ENCODE data around the gene TAF1C.
"Not testable (repeated sequence)": the region's sequence is repeated elsewhere in the genome, so short reads cannot be mapped to it uniquely, and the experiment has no call there.

TAF1C gene

DNA sequence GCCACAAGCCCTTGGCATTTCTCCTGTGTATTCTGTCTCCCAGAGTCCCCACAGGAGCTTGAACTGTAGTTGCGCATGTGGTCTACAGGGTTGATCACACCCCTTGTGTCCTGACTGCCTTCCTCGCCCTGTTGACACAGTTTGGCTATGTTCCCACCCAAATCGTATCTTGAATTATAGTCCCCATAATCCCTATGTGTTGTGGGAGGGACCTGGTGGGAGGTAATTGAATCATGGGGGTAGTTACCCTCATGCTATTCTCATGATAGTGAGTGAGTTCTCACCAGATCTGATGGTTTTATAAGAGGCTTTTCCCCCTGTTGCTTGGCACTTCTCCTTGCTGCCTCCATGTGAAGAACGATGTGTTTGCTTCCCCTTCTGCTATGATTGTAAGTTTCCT lies 25.3 kb upstream of the TAF1C start:
- DNase-seq (ENCODE audit: low spot score): no peak

DNA sequence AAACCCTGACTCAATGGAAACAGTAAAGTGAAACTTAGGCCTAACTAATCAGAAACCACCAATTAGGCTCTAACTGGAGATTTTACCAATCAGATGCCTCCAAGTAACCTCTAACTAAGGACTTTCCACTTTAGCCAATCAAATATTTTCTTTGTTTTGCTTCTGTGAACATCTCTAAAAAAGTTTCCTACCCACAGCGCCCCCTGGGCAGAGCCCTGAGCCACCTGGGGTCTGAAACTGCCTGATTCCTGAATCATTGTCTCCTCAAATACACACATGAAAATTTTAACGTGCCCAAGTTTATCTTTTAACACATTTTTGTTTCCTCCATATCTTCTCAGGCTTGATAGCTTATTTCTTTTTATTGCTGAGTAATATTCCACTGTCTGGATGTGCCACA lies 23.1 kb upstream of the TAF1C start:
- no peak for DNase-seq (ENCODE audit: low spot score)

DNA sequence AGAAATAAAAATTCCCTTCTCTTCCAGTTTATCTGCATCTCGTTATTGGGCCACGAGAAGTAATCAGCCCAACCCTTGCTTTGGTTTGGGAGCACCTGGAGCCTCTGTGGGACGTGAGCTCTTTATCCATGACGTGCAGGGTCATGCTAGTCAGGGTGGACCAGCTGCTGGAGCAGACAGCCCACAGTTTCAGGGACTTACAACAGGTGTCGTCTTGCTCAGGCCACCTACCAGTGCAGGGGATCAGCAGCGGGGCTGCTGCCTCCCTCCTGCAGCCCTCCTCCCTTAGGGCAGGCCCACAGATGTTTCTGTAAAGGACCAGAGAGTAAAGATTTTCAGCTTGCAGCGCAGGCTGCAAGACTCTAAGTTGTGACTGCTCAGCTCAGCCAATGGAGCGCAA lies 21.0 kb upstream of the TAF1C start:
- DNase-seq (ENCODE audit: low spot score): no peak

DNA sequence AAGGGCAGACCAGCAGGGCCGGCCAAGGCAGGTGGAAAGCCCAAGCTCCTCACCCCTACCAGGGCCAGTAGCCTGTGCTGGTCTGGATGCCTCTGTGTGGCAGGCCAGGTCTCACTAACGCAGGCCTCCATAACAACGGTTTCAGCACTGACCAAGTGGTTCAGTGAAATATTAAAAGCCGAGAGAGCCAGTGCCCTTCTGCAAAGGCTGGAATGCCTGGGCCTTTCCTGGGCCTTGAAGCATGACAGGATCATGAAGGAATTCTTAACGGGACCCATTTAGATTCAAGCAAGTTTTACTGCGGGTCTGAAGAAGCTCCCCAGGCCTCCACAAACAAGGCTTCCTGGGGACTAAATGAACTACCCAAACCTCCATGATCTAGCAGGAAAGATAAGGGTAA lies 20.4 kb upstream of the TAF1C start:
- no peak for DNase-seq (ENCODE audit: low spot score)

DNA sequence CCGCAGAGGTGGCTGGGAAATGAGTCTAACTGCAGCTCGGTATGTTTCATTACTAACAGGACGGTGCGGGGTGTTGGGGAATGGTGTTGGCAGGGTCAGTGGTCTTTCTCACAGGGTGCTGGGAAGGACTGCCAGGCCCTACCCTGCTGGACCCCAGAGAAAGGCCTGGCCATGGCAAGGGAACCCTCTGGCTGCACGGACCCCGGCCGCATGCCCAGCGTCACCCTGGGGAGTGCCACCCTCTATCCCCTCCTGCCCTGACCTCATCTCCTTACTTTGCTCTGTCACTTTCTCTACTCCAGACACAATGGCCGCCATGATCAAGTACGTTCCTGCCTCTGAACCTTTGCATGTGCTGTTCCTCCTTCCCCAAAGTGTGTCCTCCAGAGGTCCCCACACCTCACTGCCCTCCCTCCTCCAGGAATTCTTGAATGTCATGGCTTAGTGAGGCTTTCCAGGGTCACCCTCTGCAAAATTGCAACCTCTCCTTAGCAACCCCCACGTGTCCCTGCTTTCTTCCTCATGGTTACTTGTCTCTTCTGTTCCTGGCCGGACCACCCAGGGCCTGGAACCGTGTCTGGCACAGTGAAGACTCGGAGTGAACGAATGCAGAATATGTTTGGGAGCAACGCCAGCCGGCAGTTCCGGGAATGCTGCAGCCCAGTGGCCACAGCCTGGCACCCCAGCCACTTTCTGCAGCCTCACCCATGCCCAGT lies 19.3 kb upstream of the TAF1C start:
- DNase-seq (ENCODE audit: low spot score): no peak

DNA sequence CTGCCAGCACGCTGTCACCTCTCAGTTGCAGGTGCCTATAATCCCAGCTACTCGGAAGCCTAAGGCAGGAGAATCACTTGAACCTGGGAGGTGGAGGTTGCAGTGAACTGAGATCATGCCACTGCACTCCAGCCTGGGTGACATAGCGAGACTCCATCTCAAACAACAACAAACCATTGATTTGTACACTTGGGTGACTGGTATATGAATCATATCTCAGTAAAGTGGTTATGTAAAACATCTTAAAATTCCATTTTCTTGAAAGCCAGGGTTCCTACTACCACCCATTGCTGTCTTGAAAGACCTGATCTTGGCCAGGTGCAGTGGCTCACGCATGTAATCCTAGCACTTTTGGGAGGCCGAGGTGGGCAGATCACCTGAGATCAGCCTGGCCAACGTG lies 18.3 kb upstream of the TAF1C start:
- peak; percentile 57 for DNase-seq (ENCODE audit: low spot score)

GRCh38 chr16:84204551-84204950 lies 17.7 kb upstream of the TAF1C start:
- not testable (repeated sequence) for DNase-seq (ENCODE audit: low spot score)

DNA sequence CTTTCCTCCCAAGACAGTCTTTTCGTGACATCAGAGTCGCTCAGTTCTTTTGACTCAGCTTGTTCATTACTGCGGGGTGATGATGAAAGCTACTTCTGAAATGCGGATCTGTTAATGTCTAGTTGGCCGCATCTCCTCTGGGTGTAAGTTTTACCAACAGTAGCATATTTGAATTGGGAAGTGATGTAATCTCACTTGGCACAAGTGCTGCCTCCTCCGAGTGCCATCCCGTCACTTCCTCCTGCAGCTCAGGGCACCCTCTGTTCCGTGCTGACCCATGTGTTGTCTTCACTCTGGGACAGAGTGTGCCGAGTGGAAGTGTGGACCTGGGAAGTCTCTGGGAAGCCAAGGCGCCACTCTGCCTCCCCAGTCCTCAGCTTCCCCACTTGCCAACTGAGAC lies 13.0 kb upstream of the TAF1C start:
- DNase-seq (ENCODE audit: low spot score): no peak

GRCh38 chr16:84199097-84199496 lies 12.2 kb upstream of the TAF1C start:
- DNase-seq (ENCODE audit: low spot score): no peak

GRCh38 chr16:84198401-84198800 lies 11.5 kb upstream of the TAF1C start:
- DNase-seq (ENCODE audit: low spot score): peak; percentile 55

GRCh38 chr16:84197466-84198128 lies 10.7 kb upstream of the TAF1C start:
- DNase-seq (ENCODE audit: low spot score): no peak

DNA sequence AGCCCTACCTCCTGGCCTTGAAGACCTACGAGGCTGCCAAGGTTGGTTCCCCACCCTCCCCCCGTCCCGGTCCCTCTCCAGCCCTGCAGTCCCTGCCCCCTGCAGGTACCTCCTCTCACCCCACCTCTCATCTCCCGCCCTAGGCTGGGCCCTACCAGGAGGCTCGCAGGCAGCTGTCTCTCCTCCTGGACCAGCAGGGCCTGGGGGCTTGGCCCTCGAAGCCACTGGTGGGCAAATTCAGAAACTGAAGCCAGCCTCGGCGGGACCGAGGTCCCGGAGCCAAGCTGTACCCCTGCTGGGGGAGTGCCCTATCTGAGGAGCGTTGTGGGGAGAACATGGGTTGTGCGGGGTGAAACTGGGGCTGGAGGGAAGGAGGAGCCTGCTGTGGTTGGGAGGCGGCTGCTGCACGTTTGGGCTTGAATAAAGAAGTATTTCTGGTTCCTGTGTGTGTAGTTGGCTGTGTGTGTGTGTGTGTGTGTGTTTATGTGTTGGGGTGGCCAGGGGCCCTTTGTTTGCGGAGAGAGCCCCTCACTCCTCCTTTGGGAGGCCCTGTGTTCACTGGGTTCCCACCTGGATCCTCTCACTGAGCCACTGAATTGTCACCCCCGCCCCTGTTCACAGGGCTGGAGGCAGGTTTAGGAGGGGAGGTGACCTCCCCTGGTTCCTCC lies 10.0 kb upstream of the TAF1C start:
- DNase-seq (ENCODE audit: low spot score): no peak

DNA sequence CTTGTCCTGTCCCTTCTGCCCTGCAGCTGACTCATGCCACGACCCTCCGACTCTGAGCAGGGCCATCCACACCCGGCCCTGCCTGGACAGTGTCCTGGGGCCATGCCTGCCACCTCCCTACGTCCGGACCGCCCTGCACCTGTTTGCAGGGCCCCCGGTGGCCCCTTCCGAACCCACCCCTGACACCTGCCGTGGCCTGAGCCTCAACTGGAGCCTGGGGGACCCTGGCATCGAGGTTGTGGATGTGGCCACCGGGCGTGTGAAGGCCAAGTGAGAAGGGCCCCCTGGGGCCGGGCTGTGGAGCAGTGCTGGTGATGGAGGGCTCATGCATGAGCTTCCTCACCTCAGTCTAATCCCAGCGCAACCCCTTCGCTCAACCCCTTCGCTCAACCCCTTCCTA lies 9.2 kb upstream of the TAF1C start:
- no peak for DNase-seq (ENCODE audit: low spot score)

DNA sequence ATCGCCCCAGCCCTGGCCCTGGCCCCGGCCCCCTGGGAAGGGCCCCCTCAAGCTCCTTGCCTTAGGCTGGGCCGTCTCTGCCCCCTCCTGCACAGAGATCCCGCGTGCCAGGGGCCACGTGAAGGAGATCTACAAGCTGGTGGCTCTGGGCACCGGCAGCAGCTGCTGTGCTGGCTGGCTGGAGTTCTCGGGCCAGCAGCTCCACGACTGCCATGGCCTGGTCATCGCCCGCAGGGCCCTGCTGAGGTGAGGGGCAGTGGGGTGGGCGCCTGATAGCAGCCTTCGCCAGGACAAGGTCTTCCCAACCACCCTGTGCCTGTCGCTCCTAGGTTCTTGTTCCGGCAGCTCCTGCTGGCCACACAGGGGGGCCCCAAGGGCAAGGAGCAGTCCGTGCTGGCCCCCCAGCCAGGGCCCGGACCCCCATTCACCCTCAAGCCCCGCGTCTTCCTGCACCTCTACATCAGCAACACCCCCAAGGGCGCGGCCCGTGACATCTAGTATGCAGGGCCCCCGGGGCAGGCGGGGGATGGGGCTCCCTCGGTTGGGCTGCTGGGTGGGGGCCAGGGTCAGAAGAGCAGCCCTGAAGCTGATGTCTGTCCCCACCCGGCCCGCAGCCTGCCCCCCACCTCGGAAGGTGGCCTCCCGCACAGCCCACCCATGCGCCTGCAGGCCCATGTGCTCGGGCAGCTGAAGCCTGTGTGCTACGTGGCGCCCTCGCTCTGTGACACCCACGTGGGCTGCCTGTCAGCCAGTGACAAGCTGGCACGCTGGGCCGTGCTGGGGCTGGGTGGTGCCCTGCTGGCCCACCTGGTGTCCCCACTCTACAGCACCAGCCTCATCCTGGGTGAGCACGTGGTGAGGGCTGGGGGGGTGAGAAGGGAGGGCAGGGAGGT lies 8.6 kb upstream of the TAF1C start:
- no peak for DNase-seq (ENCODE audit: low spot score)

DNA sequence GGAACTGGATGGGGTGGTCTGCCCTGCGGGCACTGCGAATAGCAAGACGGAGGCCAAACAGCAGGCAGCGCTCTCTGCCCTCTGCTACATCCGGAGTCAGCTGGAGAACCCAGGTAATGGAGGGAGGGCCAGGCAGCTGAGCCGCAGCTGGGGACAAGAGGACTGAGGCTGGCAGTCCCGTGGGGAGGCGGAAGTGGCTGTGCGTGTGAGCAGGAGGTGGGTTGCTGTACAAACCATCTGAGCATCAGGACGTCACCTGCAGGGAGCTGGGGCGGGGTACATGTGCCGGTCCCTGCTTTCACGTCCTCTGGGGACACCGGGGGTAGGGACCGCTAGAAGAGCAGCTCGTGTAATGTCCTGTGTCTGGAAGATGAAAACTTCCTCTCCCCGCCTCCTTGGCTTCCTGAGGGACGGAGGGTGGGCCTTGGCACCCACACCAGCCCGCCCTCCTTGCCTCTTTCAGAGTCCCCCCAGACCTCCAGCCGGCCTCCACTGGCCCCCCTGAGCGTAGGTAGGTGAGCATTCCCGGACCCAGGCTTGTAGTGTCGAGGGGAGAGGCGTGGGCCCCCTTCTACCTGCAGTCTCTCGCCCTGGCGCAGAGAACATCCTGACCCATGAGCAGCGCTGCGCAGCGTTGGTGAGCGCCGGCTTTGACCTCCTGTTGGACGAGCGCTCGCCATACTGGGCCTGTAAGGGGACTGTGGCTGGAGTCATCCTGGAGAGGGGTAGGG lies 7.8 kb upstream of the TAF1C start:
- no peak for DNase-seq (ENCODE audit: low spot score)

DNA sequence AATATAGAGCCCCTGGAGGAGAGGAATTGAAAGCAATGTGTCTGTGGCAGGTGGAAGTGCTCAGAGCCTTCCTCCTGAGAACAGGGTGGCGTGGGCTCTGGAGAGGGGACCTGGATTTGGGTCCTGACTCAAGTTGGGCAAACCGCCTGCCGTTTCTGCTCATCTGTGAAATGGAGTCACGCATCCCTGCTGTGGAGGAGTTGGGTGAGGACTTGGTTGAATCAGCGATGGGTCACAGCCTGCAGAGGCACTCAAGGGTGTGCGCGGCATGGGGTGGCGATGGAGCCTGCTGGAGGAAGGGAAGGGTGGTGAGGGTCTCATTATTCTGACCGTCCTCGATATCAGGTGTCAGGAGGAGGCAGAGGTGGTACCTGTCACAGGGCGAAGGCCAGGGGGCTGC lies 7.2 kb upstream of the TAF1C start:
- DNase-seq (ENCODE audit: low spot score): no peak

DNA sequence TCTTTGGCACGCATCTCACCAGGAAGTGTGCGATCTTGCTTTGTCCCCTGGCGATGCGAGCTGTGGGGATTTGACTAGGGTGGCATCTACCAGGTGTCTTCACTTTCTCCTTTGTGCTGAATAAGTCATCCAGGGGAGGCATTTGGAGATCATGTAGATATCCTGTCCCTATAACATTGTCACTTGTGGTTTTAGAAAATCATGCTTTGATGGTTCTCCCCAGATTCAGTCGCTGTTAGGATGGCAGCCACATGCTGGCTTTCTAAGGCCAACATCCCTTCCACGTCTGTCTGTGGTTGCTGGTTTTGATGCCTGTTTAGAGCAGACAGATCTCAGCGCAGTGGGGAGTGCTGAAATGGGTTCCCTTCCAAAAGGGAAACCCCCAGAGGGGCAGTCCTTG lies 6.6 kb upstream of the TAF1C start:
- no peak for DNase-seq (ENCODE audit: low spot score)

- no peak for DNase-seq (ENCODE audit: low spot score)
These were observed 4.6 kb upstream of the TAF1C start for GRCh38 chr16:84191466-84191865.

DNA sequence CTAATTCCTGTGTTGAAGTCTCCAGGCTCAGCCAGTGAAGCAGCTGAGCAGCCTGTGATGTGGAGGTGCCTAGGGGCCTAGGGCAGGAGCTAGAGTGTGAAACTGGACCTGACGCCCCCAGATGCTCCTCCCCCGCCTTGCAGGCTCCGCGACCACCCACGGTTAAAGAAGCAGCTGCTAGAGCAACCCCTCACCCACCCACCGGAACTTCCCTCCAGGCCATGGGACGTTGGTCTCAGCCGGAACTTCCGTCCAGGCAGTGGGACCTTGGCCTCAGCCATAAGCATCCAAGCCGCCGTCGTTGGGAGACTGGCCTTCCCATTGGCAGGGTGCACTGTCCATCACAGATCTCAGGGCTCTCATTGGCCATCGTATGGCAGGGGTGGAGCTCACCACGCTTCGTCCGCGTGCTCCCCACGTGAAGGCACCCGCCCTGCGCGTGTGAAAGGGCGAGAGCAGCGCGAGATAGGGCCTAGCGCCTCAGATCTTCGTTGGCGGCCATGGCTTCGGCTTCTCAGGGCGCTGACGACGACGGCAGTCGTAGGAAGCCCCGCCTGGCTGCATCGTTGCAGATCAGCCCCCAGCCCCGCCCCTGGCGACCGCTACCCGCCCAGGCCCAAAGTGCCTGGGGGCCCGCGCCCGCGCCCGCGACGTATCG lies 4.0 kb upstream of the TAF1C start, which contains the start of gene ADAD2:
TSS of gene ADAD2 (plus strand) at position 427 of the 658 bp plus-strand sequence. CDS start at position 501, 74 bp downstream.
- DNase-seq (ENCODE audit: low spot score): peak; percentile 59

- no peak for DNase-seq (ENCODE audit: low spot score)
These were observed 2.1 kb downstream of the TAF1C start for GRCh38 chr16:84184775-84185174.
